GM21529 (cell line): ENCODE results near the gene UBAP1.
"Not testable (repeated sequence)": the region's sequence is repeated elsewhere in the genome, so short reads cannot be mapped to it uniquely, and the experiment has no call there.

ENCODE experiments used
- ATAC-seq: cut with Tn5 transposase; IDR thresholded peaks from one replicate; pipeline ENCODE4 v1.9.1; 2021; ENCODE audit not compliant: unreplicated experiment

UBAP1 gene

DNA sequence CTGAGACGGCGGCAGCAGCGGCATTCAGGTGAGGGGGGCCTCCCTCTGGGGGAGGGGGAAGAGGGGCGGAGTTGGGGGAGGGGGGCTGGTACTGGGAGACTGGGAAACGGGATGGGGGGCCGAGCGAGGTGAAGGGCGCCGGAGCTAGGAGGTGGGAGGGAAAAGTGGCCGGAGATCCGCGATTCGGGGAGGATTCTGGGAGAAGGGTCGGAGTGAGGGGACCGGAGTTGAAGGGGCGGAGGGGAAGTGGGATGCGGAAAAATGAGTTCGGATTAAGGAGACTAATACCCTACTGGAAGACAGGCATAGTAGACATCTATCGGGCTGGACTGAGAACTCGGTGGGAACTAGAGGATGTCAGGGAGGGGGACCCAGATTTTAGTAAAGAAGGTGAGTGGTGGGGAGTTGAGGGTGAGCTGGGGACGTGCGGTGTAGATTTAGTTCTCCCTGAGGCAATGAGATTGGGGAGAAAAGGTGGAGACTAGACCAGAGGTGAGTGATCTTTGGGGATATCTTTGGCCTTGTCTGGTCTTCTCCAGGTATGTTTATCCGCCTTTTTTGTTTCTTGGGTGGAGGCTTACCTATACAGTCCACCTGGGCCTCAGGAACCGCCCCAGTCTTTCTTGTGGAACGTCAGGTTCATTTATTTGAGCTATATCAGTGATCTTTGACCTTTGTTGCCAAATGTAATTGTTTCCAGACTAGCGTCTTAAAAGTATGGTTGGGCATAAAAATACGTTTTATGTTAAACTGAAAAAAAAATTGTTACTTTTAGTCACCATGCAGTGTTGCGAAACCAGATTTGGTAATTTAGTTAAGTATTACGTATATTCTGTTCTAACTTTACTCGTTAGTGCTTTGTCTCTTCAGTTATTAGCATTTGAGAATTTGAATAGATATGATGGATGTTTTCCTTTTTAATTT is 632 bp downstream of the UBAP1 start:
- no peak for ATAC-seq

DNA sequence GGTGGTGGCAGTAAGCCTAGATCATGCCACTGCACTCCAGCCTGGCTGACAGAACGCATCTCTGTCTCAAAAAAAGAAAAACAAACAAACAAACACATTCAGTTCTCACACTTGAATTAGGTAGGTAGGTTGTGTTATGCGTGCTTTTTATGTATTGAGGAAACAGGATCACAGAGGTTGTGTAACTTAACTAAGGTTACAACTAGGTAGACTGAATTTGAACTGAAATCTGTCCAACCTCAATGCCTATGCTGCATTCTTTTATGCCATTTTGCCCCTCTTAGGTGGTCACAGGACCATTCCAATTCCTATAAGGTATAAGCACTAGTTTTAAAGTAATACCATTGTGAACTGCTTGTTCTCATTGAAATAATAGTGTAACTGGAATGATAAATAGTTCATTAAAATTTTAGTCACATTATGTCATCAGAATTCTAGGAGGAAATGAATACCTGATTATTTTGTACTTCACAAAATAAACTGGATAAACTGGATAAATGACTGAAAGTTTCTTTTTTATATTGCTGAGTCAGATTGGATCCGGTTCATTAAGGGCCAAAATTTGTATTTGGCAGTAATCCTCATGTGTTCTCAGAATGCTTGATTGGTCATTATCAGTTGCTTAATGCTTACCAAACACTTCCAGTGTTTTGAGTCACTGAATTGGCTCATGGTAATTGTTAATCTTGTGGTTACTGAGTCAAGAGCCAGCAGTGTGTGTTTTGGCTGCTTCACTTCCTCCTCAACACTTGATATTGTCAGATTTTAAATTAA is 7.1 kb downstream of the UBAP1 start:
- peak; percentile 64 for ATAC-seq

DNA sequence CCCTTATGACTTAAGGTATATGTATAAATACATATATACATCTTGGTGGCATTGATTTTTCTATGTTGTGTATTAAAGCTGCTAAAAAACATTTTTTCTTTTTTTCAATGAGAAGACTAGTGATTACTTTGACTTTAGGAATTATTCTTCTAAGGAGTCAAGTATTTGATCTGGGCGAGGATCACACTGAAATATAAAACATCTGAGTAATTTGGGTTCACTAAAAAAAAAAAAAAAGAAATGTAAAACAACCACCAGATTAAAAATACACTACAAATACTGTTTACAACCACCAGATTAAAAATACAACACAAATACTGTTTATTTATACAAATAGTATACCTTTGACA is 9.0 kb downstream of the UBAP1 start:
- ATAC-seq: no peak

DNA sequence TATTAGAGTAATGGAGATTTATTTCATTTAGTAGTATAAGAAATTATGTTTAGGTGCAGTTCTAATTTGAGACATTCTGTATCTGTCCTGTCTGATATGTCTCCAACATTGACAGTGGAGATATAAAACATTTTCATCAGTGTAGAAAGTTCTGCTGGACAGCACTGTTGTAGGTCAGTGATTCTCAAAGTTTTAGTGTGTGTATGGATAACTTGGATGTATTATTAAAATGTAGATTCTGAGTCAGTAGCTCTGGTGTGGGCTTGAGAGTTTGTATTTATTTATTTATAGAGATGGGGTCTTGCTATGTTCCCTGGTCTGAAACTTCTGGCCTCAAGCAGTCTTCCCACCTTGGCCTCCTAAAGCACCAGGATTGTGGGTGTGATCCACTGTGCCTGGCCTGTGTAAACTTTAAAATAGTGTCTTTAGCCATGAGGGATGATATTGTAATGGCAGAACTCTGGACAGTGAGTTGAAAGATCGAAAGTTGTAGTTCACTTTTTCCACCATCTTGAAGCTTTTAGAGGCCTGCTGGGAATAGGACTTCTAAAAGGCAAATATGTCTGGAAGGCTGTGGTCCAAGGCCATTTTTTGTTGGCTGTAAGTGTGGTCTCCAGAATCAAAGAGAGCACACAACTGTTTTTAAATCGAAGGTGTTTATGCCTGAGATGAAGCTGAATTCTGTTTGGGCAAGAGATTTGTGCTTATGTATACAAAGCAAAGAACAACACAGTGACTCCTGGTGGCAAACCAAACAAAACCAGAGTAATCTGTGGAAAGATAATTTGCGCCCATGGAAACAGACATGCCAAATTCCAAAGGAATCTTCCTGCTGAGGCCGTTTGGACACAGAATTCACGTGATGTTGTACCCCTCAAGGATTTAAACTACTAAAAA is 12.4 kb downstream of the UBAP1 start:
- ATAC-seq: no peak

DNA sequence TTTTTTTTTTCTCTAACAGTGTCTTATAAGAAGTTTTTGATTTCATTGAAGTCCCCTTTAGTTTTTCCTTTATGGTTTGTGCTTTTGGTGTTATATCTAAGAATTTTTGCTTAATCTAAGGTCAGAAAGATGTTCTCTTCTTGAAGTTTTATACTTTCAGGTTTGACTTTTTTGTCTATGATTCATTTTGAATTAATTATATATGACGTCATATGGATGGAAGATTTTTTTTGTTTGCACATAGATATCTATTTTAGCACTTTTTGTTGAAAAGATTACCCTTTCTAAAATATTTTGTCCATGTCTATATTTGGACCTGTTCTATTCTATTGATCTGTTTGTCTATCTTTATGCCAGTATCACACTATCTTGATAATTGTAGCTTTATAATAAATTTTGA is 16.3 kb downstream of the UBAP1 start:
- no peak for ATAC-seq

DNA sequence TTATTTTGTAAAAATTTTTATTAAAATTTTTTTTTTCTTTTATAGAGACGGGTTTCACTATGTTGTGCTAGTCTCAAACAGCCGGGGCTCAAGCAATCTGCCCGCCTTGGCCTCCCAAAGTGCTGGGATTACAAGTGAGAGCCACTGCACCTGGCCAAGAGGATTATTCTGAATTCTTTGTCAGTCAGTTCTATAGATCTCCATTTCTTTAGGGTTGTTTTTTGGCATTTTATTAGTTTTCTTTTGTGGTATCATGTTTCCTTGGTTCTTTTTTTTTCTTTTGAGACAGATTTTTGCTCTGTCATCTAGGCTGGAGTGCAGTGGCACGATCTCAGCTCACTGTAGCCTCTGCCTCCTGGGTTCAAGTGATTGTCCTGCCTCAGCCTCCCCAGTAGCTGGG is 18.4 kb downstream of the UBAP1 start:
- ATAC-seq: not testable (repeated sequence)

DNA sequence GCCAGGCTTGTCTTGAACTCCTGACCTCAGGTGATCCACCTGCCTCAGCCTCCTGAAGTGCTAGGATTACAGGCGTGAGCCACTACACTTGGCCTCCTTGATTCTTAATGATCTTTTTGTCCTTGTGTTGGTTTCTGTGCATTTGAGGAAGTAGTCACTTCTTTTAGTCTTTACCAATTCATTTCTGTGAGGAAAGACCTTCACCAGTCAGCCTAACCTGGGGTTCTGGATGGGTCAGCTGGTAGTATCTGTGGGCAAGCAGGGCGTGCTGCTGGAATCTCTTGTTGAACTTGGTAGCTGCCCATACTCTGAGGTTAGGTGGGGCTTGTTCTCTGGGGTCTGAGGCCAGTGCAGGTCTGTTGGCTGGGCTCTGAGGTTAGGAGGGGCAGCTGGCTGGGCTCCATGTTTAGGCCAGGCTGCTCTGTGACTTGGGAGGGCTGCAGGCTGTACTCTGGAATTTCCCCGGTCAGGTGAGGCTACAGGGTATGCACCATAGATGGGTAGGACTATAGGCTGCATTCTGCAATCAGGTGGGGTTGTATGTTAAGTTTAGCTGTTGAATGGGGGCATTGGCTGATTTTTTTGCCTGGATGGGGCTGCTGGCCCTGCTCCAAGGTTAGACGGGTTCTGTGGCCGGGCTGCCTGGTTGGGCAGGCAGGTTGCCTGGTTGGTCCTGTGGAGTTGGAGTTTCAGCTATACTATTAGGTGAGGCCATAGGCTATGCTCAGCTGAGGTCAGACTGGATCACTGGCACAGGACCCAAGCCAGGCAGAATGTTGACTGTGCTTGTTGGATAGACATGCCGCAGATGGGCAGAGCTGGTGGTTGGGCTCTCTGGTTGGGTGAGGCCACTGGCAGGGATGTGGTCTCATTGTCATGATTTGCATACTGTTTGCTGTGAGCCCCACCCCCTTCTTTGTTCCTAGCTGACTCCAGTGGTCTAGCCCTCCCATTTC is 19.2 kb downstream of the UBAP1 start:
- ATAC-seq: no peak

DNA sequence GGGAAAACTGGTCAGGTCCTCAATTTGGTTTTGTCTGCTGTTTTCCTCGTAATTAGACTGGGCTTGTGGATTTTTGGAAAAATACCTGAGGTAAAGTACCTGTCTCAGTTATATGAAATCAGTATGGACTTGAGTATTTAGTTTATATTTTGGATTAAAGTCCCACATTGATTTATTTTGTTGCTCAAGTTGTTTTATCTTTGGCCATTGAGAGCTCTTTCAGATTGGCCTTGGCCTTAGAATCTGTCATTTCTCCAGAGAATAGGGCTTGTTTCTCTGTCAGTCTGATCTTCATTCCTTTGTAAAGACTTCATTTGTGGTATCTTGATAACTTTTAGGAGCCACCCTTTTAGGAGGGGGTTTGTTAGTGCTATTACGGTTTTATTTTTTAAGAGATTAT is 21.2 kb downstream of the UBAP1 start:
- ATAC-seq: no peak

DNA sequence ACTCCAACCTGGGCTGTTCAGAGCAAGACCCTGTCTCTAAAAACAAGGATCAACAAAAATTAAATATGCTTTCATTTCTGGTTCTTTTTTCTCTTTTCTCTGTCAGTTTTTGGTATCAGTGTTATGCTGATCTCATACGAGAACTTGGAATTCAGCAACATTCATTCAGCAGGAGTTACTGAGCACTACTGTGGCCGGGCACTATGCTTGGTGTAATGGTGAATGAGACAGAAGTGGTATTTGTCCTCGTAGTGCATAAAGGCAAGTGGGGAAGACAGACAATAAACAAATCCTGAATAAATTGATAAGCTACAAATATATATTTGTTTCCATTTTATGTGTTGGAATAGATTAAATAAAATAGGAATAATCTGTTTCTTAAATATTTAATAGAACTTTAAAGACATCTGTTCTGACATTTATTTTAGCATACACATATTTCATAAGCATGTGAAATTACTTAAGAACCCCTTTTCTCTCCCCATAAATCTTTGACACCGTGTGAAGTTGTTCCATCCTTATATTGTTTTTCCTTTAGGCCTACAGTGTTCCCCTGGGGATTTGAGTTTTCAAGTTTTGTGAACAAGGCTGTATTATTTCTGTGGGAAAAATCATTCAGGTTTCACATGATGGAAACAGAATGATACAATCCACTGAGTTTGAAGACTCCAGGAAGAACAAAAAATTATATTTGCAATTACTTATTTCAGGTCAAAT is 24.6 kb downstream of the UBAP1 start:
- no peak for ATAC-seq

DNA sequence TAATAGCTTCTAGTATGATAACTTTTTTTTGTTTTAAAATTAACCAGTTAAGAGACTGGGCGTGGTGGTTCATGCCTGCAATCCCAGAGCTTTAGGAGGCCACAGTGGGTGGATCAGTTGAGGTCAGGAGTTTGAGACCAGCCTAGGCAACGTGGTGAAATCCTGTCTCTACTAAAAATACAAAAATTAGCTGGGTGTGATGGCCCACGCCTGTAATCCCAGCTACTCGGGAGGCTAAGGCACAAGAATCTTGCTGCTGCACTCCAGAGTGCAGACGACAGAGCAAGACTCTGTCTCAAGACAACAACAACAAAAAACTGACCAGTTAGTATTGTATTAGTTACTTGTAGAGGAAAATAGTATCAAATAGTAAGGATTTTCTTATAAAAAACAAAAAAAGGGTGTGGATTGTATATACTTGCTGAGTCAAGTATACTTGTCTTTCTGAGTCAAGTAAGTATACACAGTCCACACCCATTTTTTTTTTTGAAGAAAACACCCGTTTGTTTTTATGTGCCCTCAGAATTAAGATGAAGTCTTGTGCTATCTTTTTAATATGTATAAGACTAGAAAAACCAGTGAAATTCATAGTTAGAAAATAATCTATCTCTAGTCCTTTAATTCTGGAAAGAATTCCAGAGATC is 25.3 kb downstream of the UBAP1 start:
- ATAC-seq: no peak

DNA sequence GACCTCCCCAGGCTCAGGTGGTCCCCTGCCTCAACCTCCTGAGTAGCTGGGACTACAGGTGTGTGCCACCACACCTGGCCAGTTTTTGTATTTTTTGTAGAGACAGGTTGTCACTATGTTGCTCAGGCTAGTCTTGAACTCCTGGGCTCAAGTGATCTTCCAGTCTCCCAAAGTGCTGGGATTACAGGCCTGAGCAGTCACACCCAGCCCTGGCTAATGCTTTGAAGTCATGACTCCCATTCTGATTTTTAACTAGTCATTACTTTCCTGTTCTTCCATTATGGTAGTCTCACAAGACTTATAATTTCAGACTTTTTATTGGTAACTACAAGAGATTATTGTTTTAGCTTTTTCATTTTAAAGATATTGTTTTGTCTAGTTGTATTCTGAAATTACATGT is 26.3 kb downstream of the UBAP1 start:
- no peak for ATAC-seq

DNA sequence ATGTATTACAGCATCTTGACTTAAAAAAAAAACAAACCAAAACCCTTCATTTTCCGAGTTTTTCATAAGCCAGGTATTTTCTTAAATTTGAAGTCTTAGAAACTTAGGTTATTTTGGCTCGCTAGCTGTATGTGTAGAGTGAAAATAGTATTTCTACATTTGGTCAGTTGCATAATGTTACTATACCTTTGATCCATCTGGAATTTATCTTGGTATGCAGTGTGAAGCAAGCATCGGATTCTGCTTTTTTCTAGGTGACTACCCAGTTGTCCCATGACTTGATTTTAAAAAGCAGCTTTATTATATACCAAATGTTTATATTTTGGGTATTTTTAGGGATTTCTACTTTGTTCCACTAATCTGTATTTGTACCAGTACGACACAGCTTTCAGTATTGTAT is 27.7 kb downstream of the UBAP1 start:
- no peak for ATAC-seq

DNA sequence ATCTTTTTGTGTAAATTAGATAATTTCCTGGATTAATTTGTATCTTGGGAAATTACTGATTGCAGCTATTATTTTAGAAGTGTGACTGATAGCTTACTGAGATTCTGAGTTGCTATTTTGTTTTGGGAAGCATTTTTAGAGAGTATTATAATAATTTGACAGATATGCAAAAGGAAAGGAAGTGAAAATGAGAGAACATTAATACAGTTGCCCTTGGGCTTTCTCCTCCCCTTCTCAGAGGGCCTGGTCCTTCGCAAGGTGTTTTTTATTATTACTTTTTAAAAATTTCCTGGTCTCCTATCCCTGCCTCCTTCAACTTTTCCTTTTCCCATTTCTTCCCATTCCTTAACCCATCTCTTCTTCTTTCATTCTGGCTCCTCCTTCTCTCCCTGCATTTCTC is 32.6 kb downstream of the UBAP1 start:
- no peak for ATAC-seq

DNA sequence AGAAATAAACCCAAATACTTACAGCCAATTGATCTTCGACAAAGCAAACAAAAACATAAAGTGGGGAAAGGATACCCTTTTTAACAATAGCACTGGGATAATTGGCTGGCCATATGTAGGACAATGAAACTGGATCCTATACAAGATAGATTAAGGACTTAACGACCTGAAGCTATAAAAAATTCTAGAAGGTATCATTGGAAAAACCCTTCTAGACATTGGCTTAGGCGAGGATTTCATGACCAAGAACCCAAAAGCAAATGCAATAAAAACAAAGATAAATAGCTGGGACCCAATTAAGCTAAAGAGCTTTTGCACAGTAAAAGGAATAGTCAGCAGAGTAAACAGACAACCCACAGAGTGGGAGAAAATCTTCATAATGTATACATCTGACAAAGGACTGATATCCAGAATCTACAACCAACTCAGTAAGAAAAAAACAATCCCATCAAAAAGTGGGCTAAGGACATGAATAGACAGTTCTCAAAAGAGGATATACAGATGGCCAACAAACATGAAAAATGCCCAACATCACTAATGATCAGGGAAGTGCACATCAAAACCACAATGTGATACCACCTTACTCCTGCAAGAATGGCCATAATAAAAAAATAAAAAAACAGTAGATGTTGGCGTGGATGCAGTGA is 35.6 kb downstream of the UBAP1 start:
- not testable (repeated sequence) for ATAC-seq

DNA sequence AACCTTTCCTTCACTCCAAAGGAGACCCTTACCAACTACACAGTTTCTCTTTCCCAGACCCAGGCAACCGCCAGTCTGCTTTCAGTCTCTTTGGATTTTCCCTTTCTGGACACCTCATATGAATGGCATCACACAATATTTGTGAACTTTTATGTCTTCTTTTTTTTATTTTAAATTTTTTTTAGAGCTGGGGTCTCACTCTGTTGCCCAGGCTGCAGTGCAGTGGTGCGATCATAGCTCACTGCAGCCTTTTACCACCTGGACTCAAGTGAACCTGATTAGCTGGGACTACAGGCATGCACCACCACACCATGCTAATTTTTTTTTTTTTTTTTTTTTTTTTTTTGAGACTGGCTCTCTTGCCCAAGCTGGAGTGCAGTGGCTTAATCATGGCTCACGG is 37.5 kb downstream of the UBAP1 start:
- ATAC-seq: no peak

DNA sequence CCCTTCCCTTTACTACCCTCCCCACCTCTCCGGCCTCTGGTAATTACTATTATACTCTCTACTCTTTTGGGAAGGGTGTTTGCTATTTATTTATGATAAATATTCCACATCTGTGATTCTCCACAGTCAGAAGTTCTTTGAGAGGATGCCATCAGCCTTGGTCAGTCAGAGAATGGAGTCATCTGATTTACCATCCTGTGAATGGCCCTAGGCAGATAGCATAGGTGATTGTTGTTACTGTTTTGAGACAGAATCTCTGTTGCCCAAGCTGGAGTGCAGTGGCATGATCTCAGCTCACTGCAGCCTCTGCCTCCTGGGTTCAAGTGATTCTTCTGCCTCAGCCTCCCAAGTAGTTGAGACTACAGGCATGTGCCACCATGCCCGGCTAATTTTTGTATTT is 38.2 kb downstream of the UBAP1 start:
- ATAC-seq: not testable (repeated sequence)

DNA sequence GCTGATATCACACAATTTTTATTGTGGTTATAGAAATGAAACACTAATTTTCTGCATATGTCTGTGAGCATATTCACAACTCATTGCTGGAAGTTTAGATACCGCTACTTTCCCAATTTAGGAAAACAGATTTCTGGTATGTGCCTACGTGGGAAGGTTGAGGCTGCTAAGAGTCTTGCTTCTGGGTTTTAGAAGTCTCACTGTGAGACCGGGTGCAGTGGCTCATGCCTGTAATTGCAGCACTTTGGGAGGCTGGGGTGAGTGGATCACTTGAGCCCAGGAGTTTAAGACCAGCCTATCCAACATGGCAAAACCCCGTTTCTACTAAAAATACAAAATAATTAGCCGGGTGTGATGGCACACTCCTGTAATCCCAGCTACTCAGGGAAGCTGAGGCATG is 39.6 kb downstream of the UBAP1 start:
- ATAC-seq: no peak

DNA sequence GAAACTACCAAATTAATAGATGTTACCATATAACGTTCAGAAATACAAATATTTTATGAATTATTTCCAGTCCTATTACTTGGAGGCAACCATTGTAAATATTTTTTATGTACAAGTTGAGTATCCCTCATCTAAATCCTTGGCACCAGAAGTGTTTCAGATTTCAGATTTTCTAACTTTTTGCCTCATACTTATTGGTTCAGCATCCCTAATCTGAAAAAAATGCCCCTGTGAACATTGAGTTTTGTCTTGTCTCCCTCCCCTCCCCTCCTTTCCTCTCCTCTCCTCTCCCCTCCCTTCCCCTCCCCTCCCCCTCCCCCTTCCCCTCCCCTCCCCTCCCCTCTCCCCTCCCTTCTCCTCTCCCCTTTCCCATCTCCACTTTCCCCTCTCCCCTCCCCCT is 40.6 kb downstream of the UBAP1 start:
- ATAC-seq: no peak

DNA sequence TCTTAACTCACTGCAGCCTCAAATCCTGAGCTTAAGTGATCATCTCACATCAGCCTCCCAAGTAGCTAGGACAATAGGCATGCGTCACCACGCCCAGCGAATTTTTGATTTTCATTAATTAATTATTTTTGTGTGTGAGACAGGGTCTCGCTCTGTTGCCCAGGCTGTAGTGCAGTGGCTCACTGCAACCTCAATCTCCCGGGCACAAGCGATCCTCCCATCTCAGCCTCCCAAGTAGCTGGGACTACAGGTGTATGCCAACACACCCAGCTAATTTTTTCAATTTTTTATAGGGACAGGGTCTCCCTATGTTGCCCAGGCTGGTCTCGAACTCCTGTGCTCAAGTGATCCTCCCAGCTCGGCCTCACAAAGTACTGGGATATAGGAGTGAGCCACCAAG is 41.4 kb downstream of the UBAP1 start:
- ATAC-seq: no peak
